ENCODE measurements around the gene LCE1F. TPM values are rescaled to one million over a fixed set of nuclear protein-coding genes. Genes with fewer than 3 reads are reported as not detected.

Gene LCE1F
- total RNA-seq (2022; extraction: Qiagen RNA extraction; ENCODE audit: low read depth), result not detected in 5 replicates

GRCh38 chr1:152774875-152775274 lies at the start of gene LCE1F:
Gene LCE1F, plus strand, starts transcription at chr1:152775140. Its CDS starts 1,232 bp downstream, at chr1:152776372.

GRCh38 chr1:152757747-152758146 lies 17.2 kb upstream of the LCE1F start, which contains the start of gene KPRP:
Gene KPRP, plus strand, starts transcription at chr1:152758025. Its CDS starts 1,564 bp downstream, at chr1:152759589.

GRCh38 chr1:152786077-152786476 lies 11.1 kb downstream of the LCE1F start, which contains the start of gene LCE1E:
Gene LCE1E, plus strand, starts transcription at chr1:152786257. Its CDS starts 1,043 bp downstream, at chr1:152787300.

GRCh38 chr1:152796421-152796820 lies 21.5 kb downstream of the LCE1F start, which contains the start of gene LCE1D:
Gene LCE1D, plus strand, starts transcription at chr1:152796721. Its CDS starts 1,074 bp downstream, at chr1:152797795.

GRCh38 chr1:152806576-152806975 lies 31.6 kb downstream of the LCE1F start, which contains the start of gene LCE1C:
Gene LCE1C, minus strand, starts transcription at chr1:152806651. Its CDS starts 1,173 bp downstream, at chr1:152805478.

GRCh38 chr1:152811671-152812070 lies 36.7 kb downstream of the LCE1F start, which contains the start of gene LCE1B:
Gene LCE1B, plus strand, starts transcription at chr1:152811971. Its CDS starts 476 bp downstream, at chr1:152812447.

Other genes with a start within 250 kb of the LCE1F start
- not detected in 5 replicates for gene LCE3E, start 208.4 kb upstream of the LCE1F start, total RNA-seq (2022; extraction: Qiagen RNA extraction; ENCODE audit: low read depth)
- gene LCE3D, start 194.6 kb upstream of the LCE1F start, total RNA-seq (2022; extraction: Qiagen RNA extraction; ENCODE audit: low read depth), result 0.69 to 1.3 TPM (median 0.88 TPM) in 5 replicates
- gene LCE3C, start 174.9 kb upstream of the LCE1F start, total RNA-seq (2022; extraction: Qiagen RNA extraction; ENCODE audit: low read depth), result not detected in 5 replicates
- gene LCE3B, start 161.3 kb upstream of the LCE1F start, total RNA-seq (2022; extraction: Qiagen RNA extraction; ENCODE audit: low read depth), result not detected in 5 replicates
- not detected in 5 replicates for gene LCE3A, start 152.0 kb upstream of the LCE1F start, total RNA-seq (2022; extraction: Qiagen RNA extraction; ENCODE audit: low read depth)
- not detected in 5 replicates for gene LCE2D, start 111.8 kb upstream of the LCE1F start, total RNA-seq (2022; extraction: Qiagen RNA extraction; ENCODE audit: low read depth)
- gene LCE2C, start 99.9 kb upstream of the LCE1F start, total RNA-seq (2022; extraction: Qiagen RNA extraction; ENCODE audit: low read depth), result not detected in 5 replicates
- not detected in 5 replicates for gene LCE2B, start 89.0 kb upstream of the LCE1F start, total RNA-seq (2022; extraction: Qiagen RNA extraction; ENCODE audit: low read depth)
- gene LCE2A, start 76.8 kb upstream of the LCE1F start, total RNA-seq (2022; extraction: Qiagen RNA extraction; ENCODE audit: low read depth), result not detected in 5 replicates
- not detected in 5 replicates for gene LCE4A, start 67.0 kb upstream of the LCE1F start, total RNA-seq (2022; extraction: Qiagen RNA extraction; ENCODE audit: low read depth)
- gene KPRP, start 17.1 kb upstream of the LCE1F start, total RNA-seq (2022; extraction: Qiagen RNA extraction; ENCODE audit: low read depth), result not detected in 5 replicates
- 0.08 TPM in 1 of 5 replicates, not detected in the others for gene LCE1E, start 11.1 kb downstream of the LCE1F start, total RNA-seq (2022; extraction: Qiagen RNA extraction; ENCODE audit: low read depth)
- gene LCE1D, start 21.6 kb downstream of the LCE1F start, total RNA-seq (2022; extraction: Qiagen RNA extraction; ENCODE audit: low read depth), result not detected in 5 replicates
- not detected in 5 replicates for gene LCE1C, start 31.5 kb downstream of the LCE1F start, total RNA-seq (2022; extraction: Qiagen RNA extraction; ENCODE audit: low read depth)
- not detected in 5 replicates for gene LCE1B, start 36.8 kb downstream of the LCE1F start, total RNA-seq (2022; extraction: Qiagen RNA extraction; ENCODE audit: low read depth)
- not detected in 5 replicates for gene LCE1A, start 52.3 kb downstream of the LCE1F start, total RNA-seq (2022; extraction: Qiagen RNA extraction; ENCODE audit: low read depth)
- gene LCE6A, start 67.7 kb downstream of the LCE1F start, total RNA-seq (2022; extraction: Qiagen RNA extraction; ENCODE audit: low read depth), result not detected in 5 replicates
- gene LCE7A, start 84.9 kb downstream of the LCE1F start, total RNA-seq (2022; extraction: Qiagen RNA extraction; ENCODE audit: low read depth), result not detected in 5 replicates
- not detected in 5 replicates for gene SMCP, start 103.2 kb downstream of the LCE1F start, total RNA-seq (2022; extraction: Qiagen RNA extraction; ENCODE audit: low read depth)
- gene IVL, start 133.4 kb downstream of the LCE1F start, total RNA-seq (2022; extraction: Qiagen RNA extraction; ENCODE audit: low read depth), result 0.04 to 0.07 TPM in 2 of 5 replicates, not detected in the others
- not detected in 5 replicates for gene SPRR5, start 172.1 kb downstream of the LCE1F start, total RNA-seq (2022; extraction: Qiagen RNA extraction; ENCODE audit: low read depth)
- not detected in 5 replicates for gene SPRR4, start 195.5 kb downstream of the LCE1F start, total RNA-seq (2022; extraction: Qiagen RNA extraction; ENCODE audit: low read depth)
- gene SPRR1A, start 208.9 kb downstream of the LCE1F start, total RNA-seq (2022; extraction: Qiagen RNA extraction; ENCODE audit: low read depth), result not detected in 5 replicates
- not detected in 5 replicates for gene SPRR3, start 226.6 kb downstream of the LCE1F start, total RNA-seq (2022; extraction: Qiagen RNA extraction; ENCODE audit: low read depth)